H9 (cell line): ENCODE data around the gene TMCC2. TPM values are rescaled to one million over a fixed set of nuclear protein-coding genes. Genes with fewer than 3 reads are reported as not detected.
A peak's percentile ranks its signal among the peaks of the same experiment; 100 is the strongest.

Experiments
- DNase-seq: peaks from one replicate; pipeline ENCODE4 v3.0.0-alpha.2; 2017
- H2AFZ ChIP-seq: one replicate; pipeline ENCODE4 v1.6.1; 2013; ENCODE audit warnings: mild to moderate bottlenecking, low read length, control low read depth, moderate library complexity
- H2AK5ac ChIP-seq: 2 replicates; pipeline ENCODE4 v1.6.1; 2013; ENCODE audit warnings: low read length, control low read depth, mixed read lengths; ENCODE audit not compliant: insufficient read length
- H2BK120ac ChIP-seq: one replicate; pipeline ENCODE4 v1.6.1; 2013; ENCODE audit warnings: low read depth, mild to moderate bottlenecking, low read length, control low read depth, inconsistent platforms; ENCODE audit not compliant: poor library complexity, severe bottlenecking
- H2BK12ac ChIP-seq: 2 replicates; pipeline ENCODE4 v1.6.1; 2013; ENCODE audit warnings: low read length, control low read depth, mixed read lengths, low read depth; ENCODE audit not compliant: insufficient read length
- H2BK15ac ChIP-seq: 2 replicates; pipeline ENCODE4 v1.6.1; 2013; ENCODE audit warnings: low read depth, low read length, control low read depth
- H2BK20ac ChIP-seq: one replicate; pipeline ENCODE4 v1.6.1; 2013; ENCODE audit warnings: low read depth, mild to moderate bottlenecking, low read length, control low read depth, inconsistent platforms; ENCODE audit not compliant: poor library complexity, severe bottlenecking
- H2BK5ac ChIP-seq: 2 replicates; pipeline ENCODE4 v1.6.1; 2013; ENCODE audit warnings: low read length, control low read depth, mixed read lengths; ENCODE audit not compliant: insufficient read length
- H3K14ac ChIP-seq: 2 replicates; pipeline ENCODE4 v1.6.1; 2013; ENCODE audit warnings: low read length, control low read depth; ENCODE audit not compliant: insufficient read depth
- H3K18ac ChIP-seq: 2 replicates; pipeline ENCODE4 v1.6.1; 2013; ENCODE audit warnings: low read depth, mild to moderate bottlenecking, mixed read lengths, low read length, control low read depth; ENCODE audit not compliant: insufficient read length
- H3K23ac ChIP-seq: 2 replicates; pipeline ENCODE4 v1.6.1; 2013; ENCODE audit warnings: low read length, control low read depth, mixed read lengths, low read depth; ENCODE audit not compliant: insufficient read length
- H3K23me2 ChIP-seq: 2 replicates; pipeline ENCODE4 v1.6.1; 2013; ENCODE audit warnings: low read depth, mild to moderate bottlenecking, mixed read lengths, low read length, control low read depth; ENCODE audit not compliant: insufficient read length, poor library complexity, severe bottlenecking
- H3K27ac ChIP-seq: 2 replicates; pipeline ENCODE4 v1.5.1; 2013; ENCODE audit warnings: low read length, control low read depth, mixed read lengths, low read depth; ENCODE audit not compliant: insufficient read length
- H3K27me3 ChIP-seq: 2 replicates; pipeline ENCODE4 v1.6.1; 2013; ENCODE audit warnings: low read length, control low read depth, inconsistent platforms; ENCODE audit not compliant: insufficient read depth
- H3K4ac ChIP-seq: 2 replicates; pipeline ENCODE4 v1.6.1; 2013; ENCODE audit warnings: low read depth, mild to moderate bottlenecking, control low read depth, inconsistent platforms, low read length, moderate library complexity
- H3K4me1 ChIP-seq: 2 replicates; pipeline ENCODE4 v1.6.1; 2013; ENCODE audit warnings: low read length, control low read depth, inconsistent platforms; ENCODE audit not compliant: insufficient read depth
- H3K4me2 ChIP-seq: 2 replicates; pipeline ENCODE4 v1.6.1; 2013; ENCODE audit warnings: low read length, control low read depth, mixed read lengths; ENCODE audit not compliant: insufficient read length, insufficient read depth
- H3K56ac ChIP-seq: 2 replicates; pipeline ENCODE4 v1.6.1; 2013; ENCODE audit warnings: low read depth, mild to moderate bottlenecking, mixed read lengths, low read length, control low read depth; ENCODE audit not compliant: insufficient read length
- H3K79me1 ChIP-seq: 2 replicates; pipeline ENCODE4 v1.6.1; 2013; ENCODE audit warnings: low read depth, mild to moderate bottlenecking, moderate library complexity, low read length, control low read depth, inconsistent platforms; ENCODE audit not compliant: insufficient read depth, poor library complexity, severe bottlenecking
- H3K79me2 ChIP-seq: 2 replicates; pipeline ENCODE4 v1.6.1; 2013; ENCODE audit warnings: low read length, control low read depth, inconsistent platforms; ENCODE audit not compliant: insufficient read depth
- H3K9ac ChIP-seq: 2 replicates; pipeline ENCODE4 v1.6.1; 2013; ENCODE audit warnings: low read length, control low read depth, mixed read lengths; ENCODE audit not compliant: insufficient read length; ENCODE audit errors: extremely low read depth
- H3K9me3 ChIP-seq: one replicate; pipeline ENCODE4 v1.6.1; 2013; ENCODE audit warnings: low read depth, low read length, inconsistent platforms; ENCODE audit not compliant: control insufficient read depth
- H3T11ph ChIP-seq: one replicate; pipeline ENCODE4 v1.6.1; 2013; ENCODE audit warnings: mild to moderate bottlenecking, low read length, control low read depth, inconsistent platforms
- H4K20me1 ChIP-seq: one replicate; pipeline ENCODE4 v1.6.1; 2013; ENCODE audit not compliant: control insufficient read depth, insufficient read length, insufficient read depth
- H4K5ac ChIP-seq: 2 replicates; pipeline ENCODE4 v1.6.1; 2013; ENCODE audit warnings: low read depth, mild to moderate bottlenecking, mixed read lengths, low read length, control low read depth; ENCODE audit not compliant: insufficient read length
- H4K8ac ChIP-seq: replicated peaks from 2 replicates; pipeline ENCODE4 v1.6.1; 2013; ENCODE audit warnings: low read length, control low read depth, mixed read lengths, low read depth; ENCODE audit not compliant: insufficient read length
- H4K91ac ChIP-seq: 2 replicates; pipeline ENCODE4 v1.6.1; 2013; ENCODE audit warnings: low read depth, mild to moderate bottlenecking, moderate library complexity, mixed read lengths, low read length, control low read depth; ENCODE audit not compliant: insufficient read length
- H3K27ac Mint-ChIP-seq, 3 experiments: 2 replicates in 2 of 3; 3 replicates in 1 of 3; pipeline ENCODE4 v1.8.0; 2020 to 2021; ENCODE audit warnings: mixed read lengths in 3 of 3, mild to moderate bottlenecking in 1 of 3, moderate library complexity in 1 of 3
- H3K27me3 Mint-ChIP-seq: 2 replicates; pipeline ENCODE4 v1.8.0; 2021; ENCODE audit warnings: low read depth, mild to moderate bottlenecking, moderate library complexity, mixed read lengths
- H3K36me3 Mint-ChIP-seq, 3 experiments: 2 replicates in 2 of 3; 3 replicates in 1 of 3; pipeline ENCODE4 v1.8.0; 2020 to 2021; ENCODE audit warnings: low read depth in 3 of 3, mixed read lengths in 3 of 3; ENCODE audit not compliant: insufficient read depth in 1 of 3
- H3K4me1 Mint-ChIP-seq, 2 experiments: 2 replicates each; pipeline ENCODE4 v1.8.0; 2020; ENCODE audit warnings: mixed read lengths in 2 of 2
- H3K4me3 Mint-ChIP-seq, 2 experiments: 2 replicates in 1 of 2; 3 replicates in 1 of 2; pipeline ENCODE4 v1.8.0; 2020 to 2021; ENCODE audit warnings: mild to moderate bottlenecking in 2 of 2, mixed read lengths in 2 of 2, moderate library complexity in 1 of 2
- H3K9me3 Mint-ChIP-seq, 2 experiments: 2 replicates in 1 of 2; 3 replicates in 1 of 2; pipeline ENCODE4 v1.8.0; 2020; ENCODE audit warnings: mild to moderate bottlenecking in 2 of 2, mixed read lengths in 2 of 2, moderate library complexity in 1 of 2
- CTCF ChIP-seq: fragments of 200-600 bp; sonication (generic); conservative IDR thresholded peaks from 3 replicates; pipeline ENCODE4 v1.8.0; 2021; ENCODE audit warnings: antibody characterized with exemption, mild to moderate bottlenecking
- WGBS: extraction: QIAGEN DNeasy Blood & Tissue Kit; methylation state at CpG from one replicate; pipeline ENCODE4 v1.1.7; 2013; ENCODE audit warnings: missing lambda C conversion rate, low lambda C conversion rate, mixed read lengths; ENCODE audit not compliant: insufficient read length; ENCODE audit errors: extremely low coverage; 5-methylcytosine and 5-hydroxymethylcytosine counted together
- total RNA-seq: library from RNA; stranded (reverse); gene quantifications from 2 replicates; pipeline ENCODE4 v1.2.1, GENCODE V29; 2021

TMCC2 gene
- total RNA-seq, 1 experiment from 2014 or later: 11.7 TPM

- no peak overlapping the region for H2AK5ac ChIP-seq
- H2BK5ac ChIP-seq: no peak overlapping the region
- no peak overlapping the region for H2BK12ac ChIP-seq
- Mint-ChIP-seq H3K4me3 (peak overlapping the region; percentile 92 to 98), H3K9me3 (no peaks in the 10 kb centered on the region; a peak in 1 of 5 replicates), H3K27ac (peak overlapping the region; percentile 66 to 98 (median 97)), H3K27me3 (peaks cover 3% of the 10 kb centered on the region), H3K36me3 (no peaks in the 10 kb centered on the region), H3K4me1 (peaks cover 19 to 26% of the 10 kb centered on the region in 2 experiments)
- H3K23me2 ChIP-seq: peaks cover 13% of the 10 kb centered on the region
- no peaks in the 10 kb centered on the region for H3K79me1 ChIP-seq
- H3K9me3 ChIP-seq: no peaks in the 10 kb centered on the region
- H2BK20ac ChIP-seq: no peak overlapping the region
- no peak overlapping the region for H2BK15ac ChIP-seq
- H3K18ac ChIP-seq: no peak overlapping the region
- H3K27ac ChIP-seq: no peak overlapping the region
- H3K27me3 ChIP-seq: no peaks in the 10 kb centered on the region
- H4K91ac ChIP-seq: no peak overlapping the region
- WGBS: no CpG with 5 or more reads among the region's 13 CpGs
- TF ChIP-seq CTCF: no peak
- no peaks in the 10 kb centered on the region for H4K20me1 ChIP-seq
- H3K9ac ChIP-seq: no peak overlapping the region
- H3K4me1 ChIP-seq: no peaks in the 10 kb centered on the region
- no peak overlapping the region for H2BK120ac ChIP-seq
- H3K23ac ChIP-seq: no peak overlapping the region
- H3K4me2 ChIP-seq: peak overlapping the region; percentile 98
- no peak overlapping the region for H3K56ac ChIP-seq
- H3K14ac ChIP-seq: no peak overlapping the region
- DNase-seq: no peak
- no peak overlapping the region for H3K4ac ChIP-seq
- peak overlapping the region; percentile 95 for H2AFZ ChIP-seq
- no peak overlapping the region for H3T11ph ChIP-seq
- no peak overlapping the region for H4K5ac ChIP-seq
- H4K8ac ChIP-seq: no peak overlapping the region
- H3K79me2 ChIP-seq: no peaks in the 10 kb centered on the region; the same call in 1 of the 2 replicates
These were observed 15.8 kb upstream of the TMCC2 start for GRCh38 chr1:205211839-205212536.
